GM18511 (cell line): Measurements from ENCODE around the gene KBTBD8.

Source experiments
- ATAC-seq: cut with Tn5 transposase; IDR thresholded peaks from one replicate; pipeline ENCODE4 v1.9.1; 2021; ENCODE audit warnings: mild to moderate bottlenecking, moderate library complexity; ENCODE audit not compliant: unreplicated experiment

Gene KBTBD8

GRCh38 chr3:67031986-67032385 is 33.9 kb downstream of the KBTBD8 start:
- ATAC-seq = no peak

DNA sequence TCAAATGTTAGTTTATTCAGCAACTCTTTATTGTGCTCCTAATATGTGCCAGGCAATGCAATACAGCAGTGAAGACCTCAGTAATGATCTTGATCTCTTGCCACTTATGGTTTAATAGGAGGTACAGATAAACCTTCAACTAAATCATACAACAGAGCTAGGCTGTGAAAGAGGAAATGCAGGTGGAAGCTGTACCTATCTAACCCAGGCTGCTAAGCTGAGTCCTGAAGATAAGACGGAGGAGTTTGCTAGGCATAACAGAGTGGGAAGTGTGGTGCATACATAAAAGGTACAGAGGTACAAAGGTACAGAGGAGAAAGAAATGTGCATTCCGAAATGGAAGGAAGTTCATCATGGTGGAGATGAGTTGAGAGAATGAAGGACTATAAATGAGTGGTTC is 35.0 kb downstream of the KBTBD8 start:
- ATAC-seq = no peak

GRCh38 chr3:67034371-67034770 is 36.3 kb downstream of the KBTBD8 start:
- no peak for ATAC-seq

- ATAC-seq = no peak
Measured at GRCh38 chr3:67037615-67038014, 39.5 kb downstream of the KBTBD8 start.

GRCh38 chr3:67044295-67044694 is 46.2 kb downstream of the KBTBD8 start:
- no peak for ATAC-seq

GRCh38 chr3:67044955-67045354 is 46.8 kb downstream of the KBTBD8 start:
- no peak for ATAC-seq

- peak; percentile 22 for ATAC-seq
Measured at GRCh38 chr3:67045711-67046465, 47.8 kb downstream of the KBTBD8 start.

GRCh38 chr3:67047051-67047450 is 48.9 kb downstream of the KBTBD8 start:
- no peak for ATAC-seq

GRCh38 chr3:67048067-67048714 is 50.1 kb downstream of the KBTBD8 start:
- ATAC-seq = peak; percentile 94

GRCh38 chr3:67048715-67049074 is 50.6 kb downstream of the KBTBD8 start:
- ATAC-seq = peak; percentile 70

DNA sequence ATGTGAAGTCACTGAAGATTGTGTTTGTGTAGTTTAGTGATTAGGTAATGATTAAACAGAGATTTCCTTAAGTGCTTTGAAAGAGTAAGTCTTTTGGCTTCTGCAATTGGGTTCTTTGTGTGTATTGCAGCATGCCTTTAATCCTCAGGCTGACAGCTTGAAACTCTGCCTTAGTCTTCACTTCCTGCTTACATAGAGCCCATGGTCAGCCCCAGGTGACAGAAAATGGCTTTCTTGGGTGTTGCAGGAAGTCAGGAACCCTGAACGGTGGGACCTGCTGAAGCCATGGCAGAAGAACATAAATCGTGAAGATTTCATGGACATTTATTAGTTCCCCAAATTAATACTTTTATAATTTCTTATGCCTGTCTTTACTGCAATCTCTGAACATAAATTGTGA is 61.3 kb downstream of the KBTBD8 start:
- no peak for ATAC-seq
